Stomach (tissue), 9 donors: Measurements from ENCODE around the gene CALHM1. TPM values are rescaled to one million over a fixed set of nuclear protein-coding genes. Genes with fewer than 3 reads are reported as not detected.
"Not testable (repeated sequence)": the region's sequence is repeated elsewhere in the genome, so short reads cannot be mapped to it uniquely, and the experiment has no call there.

Experiments
- DNase-seq, 2 donors: peaks; one replicate each; pipeline versions ENCODE4 v3.0.0 to v3.0.0-alpha.2; 2013 to 2019
- H3K27ac ChIP-seq, 5 donors: fragments of 200-600 bp in 4 of 5; sonication (generic) in 4 of 5; one replicate each; pipeline ENCODE4 v1.5.1; 2013 to 2019; ENCODE audit warnings: mild to moderate bottlenecking in 1 of 5, moderate library complexity in 1 of 5
- H3K27me3 ChIP-seq, 3 donors: fragments of 200-600 bp; sonication (generic); one replicate each; pipeline ENCODE4 v1.5.1; 2017 to 2019; ENCODE audit warnings: mixed run types in 1 of 3
- H3K36me3 ChIP-seq, 4 donors: fragments of 200-600 bp; sonication (generic); 1 replicate in 3 of 4; 2 replicates in 1 of 4; pipeline ENCODE4 v1.5.1; 2016 to 2019
- H3K4me1 ChIP-seq, 4 donors: fragments of 200-600 bp; sonication (generic); one replicate each; pipeline ENCODE4 v1.5.1; 2016 to 2019
- H3K4me3 ChIP-seq, 4 donors: fragments of 200-600 bp; sonication (generic) in 3 of 4; one replicate each; pipeline ENCODE4 v1.5.1; 2016 to 2019; ENCODE audit warnings: mild to moderate bottlenecking in 1 of 4
- H3K9me3 ChIP-seq, 4 donors: fragments of 200-600 bp; sonication (generic); one replicate each; pipeline ENCODE4 v1.5.1; 2016 to 2019
- EP300 ChIP-seq: sonication (generic); formaldehyde crosslinking; IDR thresholded peaks from one replicate; pipeline ENCODE4 v1.6.1; 2017; ENCODE audit warnings: antibody characterized with exemption
- POLR2A ChIP-seq, 4 donors: fragments of 450-650 bp; IDR thresholded peaks; one replicate each; pipeline ENCODE4 v1.6.1; 2016; ENCODE audit warnings: antibody characterized with exemption in 4 of 4, control low read depth in 2 of 4, mild to moderate bottlenecking in 1 of 4, moderate library complexity in 1 of 4
- POLR2AphosphoS5 ChIP-seq, 3 donors: sonication (generic); formaldehyde crosslinking; IDR thresholded peaks; one replicate each; pipeline ENCODE4 v1.6.1; 2016; ENCODE audit warnings: antibody characterized with exemption in 3 of 3
- WGBS, 5 donors: extraction: QIAGEN DNeasy Blood & Tissue Kit in 3 of 5; methylation state at CpG; one replicate each; pipeline versions ENCODE4 v1.1.5 to v1.1.7; 2013 to 2018; 5-methylcytosine and 5-hydroxymethylcytosine counted together
- intact Hi-C: fragments of 100-400 bp; cut with DNase I; formaldehyde crosslinking; loops from one replicate; pipeline ENCODE4 v1.15.1; 2023; ENCODE audit warnings: low total_unique reads
- polyA plus RNA-seq, 3 donors: library from polyadenylated mRNA; stranded (reverse); fragments of 200-250 nt; gene quantifications; one replicate each; pipeline ENCODE4 v1.2.3, GENCODE V29; 2013
- total RNA-seq, 5 donors: library from RNA; depleted of rRNA; stranded (reverse); fragments of >200 nt; gene quantifications; one replicate each; pipeline versions ENCODE4 v1.1.0 to v1.2.3, GENCODE V29; 2014 to 2016
- TF ChIP-seq, protein P1 (sequence below), 7 experiments: fragments of 450-650 bp in 4 of 7; fragments of 200-600 bp in 3 of 7; sonication (generic) in 3 of 7; IDR thresholded peaks; one replicate each; pipeline ENCODE4 v1.5.1; 2016 to 2019; ENCODE audit warnings: antibody characterized with exemption in 7 of 7, control low read depth in 2 of 7, mild to moderate bottlenecking in 1 of 7
- donor health status: healthy with polysubstance abuse.
- donor health status: Bipolar disorder and iron deficiency.
- donor health status: healthy.

The CALHM1 gene
- total and polyA plus RNA-seq, 8 donors = not detected

DNA sequence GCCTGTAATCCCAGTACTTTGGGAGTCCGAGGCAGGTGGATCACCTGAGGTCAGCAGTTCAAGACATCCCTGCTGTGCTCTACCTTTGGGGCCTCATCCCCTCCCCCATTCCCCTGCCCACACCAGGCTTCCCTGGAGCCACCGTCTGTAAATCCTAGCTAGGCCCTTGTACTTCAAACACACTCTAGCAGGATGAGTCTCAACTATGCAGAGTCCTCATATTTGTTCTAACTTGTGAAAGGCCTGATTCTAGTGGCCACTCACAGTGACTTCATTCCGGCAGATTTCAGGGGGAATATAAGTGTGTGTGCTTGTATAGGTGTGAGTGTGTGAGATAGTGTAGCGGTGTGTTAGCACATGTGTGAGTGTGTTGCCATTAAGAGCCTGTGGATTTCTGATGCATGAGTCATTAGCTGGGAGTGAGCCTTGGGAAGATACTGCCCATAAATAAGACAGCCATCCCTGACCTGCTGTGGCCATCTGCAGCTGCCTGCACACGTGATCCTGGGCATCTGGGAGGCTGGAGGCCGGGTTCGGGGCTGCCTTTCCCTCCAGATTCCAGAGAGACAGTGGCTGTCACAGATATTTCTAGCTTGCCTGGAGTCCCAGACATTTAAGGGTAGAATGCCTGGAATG is 33.1 kb upstream of the CALHM1 start:
- no peak overlapping the region for H3K27ac ChIP-seq
- H3K4me1 ChIP-seq = peaks cover 16 to 26% (median 19%) of the 10 kb centered on the region in 4 donors
- TF ChIP-seq POLR2AphosphoS5 (IDR thresholded peaks at IDR 0.05) = no peak
- no peak for TF ChIP-seq POLR2A (IDR thresholded peaks at IDR 0.05)
- TF ChIP-seq, protein P1, sequence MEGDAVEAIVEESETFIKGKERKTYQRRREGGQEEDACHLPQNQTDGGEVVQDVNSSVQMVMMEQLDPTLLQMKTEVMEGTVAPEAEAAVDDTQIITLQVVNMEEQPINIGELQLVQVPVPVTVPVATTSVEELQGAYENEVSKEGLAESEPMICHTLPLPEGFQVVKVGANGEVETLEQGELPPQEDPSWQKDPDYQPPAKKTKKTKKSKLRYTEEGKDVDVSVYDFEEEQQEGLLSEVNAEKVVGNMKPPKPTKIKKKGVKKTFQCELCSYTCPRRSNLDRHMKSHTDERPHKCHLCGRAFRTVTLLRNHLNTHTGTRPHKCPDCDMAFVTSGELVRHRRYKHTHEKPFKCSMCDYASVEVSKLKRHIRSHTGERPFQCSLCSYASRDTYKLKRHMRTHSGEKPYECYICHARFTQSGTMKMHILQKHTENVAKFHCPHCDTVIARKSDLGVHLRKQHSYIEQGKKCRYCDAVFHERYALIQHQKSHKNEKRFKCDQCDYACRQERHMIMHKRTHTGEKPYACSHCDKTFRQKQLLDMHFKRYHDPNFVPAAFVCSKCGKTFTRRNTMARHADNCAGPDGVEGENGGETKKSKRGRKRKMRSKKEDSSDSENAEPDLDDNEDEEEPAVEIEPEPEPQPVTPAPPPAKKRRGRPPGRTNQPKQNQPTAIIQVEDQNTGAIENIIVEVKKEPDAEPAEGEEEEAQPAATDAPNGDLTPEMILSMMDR (IDR thresholded peaks at IDR 0.05) = no peak
- TF ChIP-seq EP300 = no peak
- no peaks in the 10 kb centered on the region for H3K9me3 ChIP-seq
- intact Hi-C loops = no loop called here
- no peaks in the 10 kb centered on the region for H3K36me3 ChIP-seq
- H3K4me3 ChIP-seq = no peak overlapping the region
- WGBS, 5 donors = 60 to 82% (median 69%) methylated on average over 4 to 7 of the region's 7 CpGs
- peaks cover 10 to 43% (median 34%) of the 10 kb centered on the region in 3 donors for H3K27me3 ChIP-seq
- peak in 1 of 2 donors; percentile 79 for DNase-seq

DNA sequence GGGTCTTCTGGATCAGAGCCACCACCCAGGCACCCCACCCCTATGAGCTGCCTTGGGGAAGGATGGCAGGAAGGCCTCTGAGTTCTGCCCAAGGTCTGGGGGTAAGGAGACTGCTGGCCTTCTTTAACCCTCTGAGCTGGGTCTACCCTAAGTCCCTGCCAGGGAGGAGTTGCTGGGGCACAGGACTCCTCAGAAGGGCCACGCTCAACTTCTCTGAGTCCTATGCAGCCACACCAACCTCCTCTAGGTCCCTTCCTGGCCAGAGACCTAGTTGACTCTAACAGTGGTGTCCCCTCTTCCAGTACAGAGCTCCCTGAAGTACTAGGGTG is 32.2 kb upstream of the CALHM1 start:
- intact Hi-C loops = no loop called here
- 71 to 90% (median 82%) methylated on average over 1 of the region's 1 CpG; no CpG with 5 or more reads in 1 of the 5 donors for WGBS, 5 donors

DNA sequence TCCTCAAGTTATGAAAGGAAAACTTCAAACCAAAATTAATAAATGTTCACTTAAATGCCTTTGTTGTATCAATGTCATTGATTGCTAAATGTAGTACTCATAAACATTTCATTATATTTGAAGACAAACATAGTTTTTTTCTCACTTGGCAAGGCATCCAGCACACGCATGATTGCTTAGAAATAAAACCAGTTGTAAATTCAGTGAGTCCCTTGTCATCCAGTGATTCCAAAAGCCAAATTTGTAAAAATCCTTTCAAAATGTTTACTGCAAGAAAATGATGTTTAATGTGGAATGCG is 28.7 kb upstream of the CALHM1 start:
- Histone ChIP-seq H3K27me3 (peaks cover 0 to 2% (median 0%) of the 10 kb centered on the region in 3 donors), H3K4me3 (no peak overlapping the region), H3K9me3 (no peaks in the 10 kb centered on the region), H3K36me3 (no peaks in the 10 kb centered on the region), H3K4me1 (peaks cover 0 to 10% (median 5%) of the 10 kb centered on the region in 4 donors), H3K27ac (no peak overlapping the region)
- no peak for DNase-seq
- TF ChIP-seq EP300 (no peak), POLR2AphosphoS5 (IDR thresholded peaks at IDR 0.05) (no peak), POLR2A (IDR thresholded peaks at IDR 0.05) (no peak)
- TF ChIP-seq, protein P1 (IDR thresholded peaks at IDR 0.05) = no peak
- intact Hi-C loops = no loop called here
- WGBS, 5 donors = 68 to 89% (median 71%) methylated on average over 2 of the region's 2 CpGs

More for the DNA sequence above, 32.2 kb upstream of the CALHM1 start:
- Histone ChIP-seq H3K27ac (no peak overlapping the region), H3K9me3 (no peaks in the 10 kb centered on the region), H3K36me3 (no peaks in the 10 kb centered on the region), H3K4me1 (peaks cover 16 to 26% (median 20%) of the 10 kb centered on the region in 4 donors), H3K4me3 (no peak overlapping the region), H3K27me3 (peaks cover 10 to 38% (median 34%) of the 10 kb centered on the region in 3 donors)
- no peak for TF ChIP-seq POLR2AphosphoS5 (IDR thresholded peaks at IDR 0.05)
- no peak for TF ChIP-seq POLR2A (IDR thresholded peaks at IDR 0.05)
- TF ChIP-seq EP300 = no peak
- TF ChIP-seq, protein P1 (IDR thresholded peaks at IDR 0.05) = no peak
- no peak for DNase-seq

DNA sequence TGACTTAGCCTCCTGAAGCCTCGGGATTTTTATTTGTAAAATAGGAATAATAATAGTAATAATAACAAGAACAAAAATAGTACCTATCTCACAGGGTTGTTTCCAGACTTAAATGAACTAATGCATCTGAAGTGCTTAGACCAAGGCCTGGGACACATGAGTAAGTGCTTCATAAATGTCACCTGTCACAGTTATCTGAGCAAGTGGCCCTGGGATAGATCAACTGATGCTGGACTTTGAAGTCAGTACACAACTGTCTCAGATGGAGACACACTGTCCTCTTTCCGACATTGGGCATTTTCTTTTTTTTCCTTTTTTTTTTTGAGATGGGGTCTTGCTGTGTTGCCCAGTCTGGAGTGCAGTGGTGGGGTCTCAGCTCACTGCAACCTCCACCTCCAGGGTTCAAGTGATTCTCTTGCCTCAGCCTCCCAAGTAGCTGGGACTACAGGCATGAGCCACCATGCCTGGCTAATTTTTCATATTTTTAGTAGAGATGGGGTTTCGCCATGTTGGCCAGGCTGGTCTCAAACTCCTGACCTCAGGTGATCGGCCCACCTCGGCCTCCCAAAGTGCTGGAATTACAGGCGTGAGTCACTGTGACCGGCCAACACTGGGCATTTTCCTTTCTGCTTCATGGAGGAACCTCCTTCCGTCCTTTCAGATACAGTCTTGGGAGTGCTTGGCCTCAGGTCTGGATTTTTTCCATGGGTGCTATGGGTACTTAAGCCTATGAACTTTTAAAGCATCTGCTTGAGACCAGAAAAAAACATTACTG is 28.1 kb upstream of the CALHM1 start:
- 76 to 92% (median 83%) methylated on average over 7 to 8 of the region's 8 CpGs for WGBS, 5 donors
- intact Hi-C loops, H3K4me3 ChIP-seq, H3K27me3 ChIP-seq, DNase-seq, H3K9me3 ChIP-seq, H3K36me3 ChIP-seq, H3K27ac ChIP-seq: not testable (repeated sequence)
- peaks cover 0 to 10% (median 3%) of the 10 kb centered on the region in 4 donors for H3K4me1 ChIP-seq
